Measurements from ENCODE around the gene HMCES. TPM values are rescaled to one million over a fixed set of nuclear protein-coding genes. Genes with fewer than 3 reads are reported as not detected.
"Not testable (repeated sequence)": the region's sequence is repeated elsewhere in the genome, so short reads cannot be mapped to it uniquely, and the experiment has no call there.

The HMCES gene
- total and polyA plus RNA-seq, 7 donors = 15.2 to 41.2 (median 21.6) TPM

- Histone ChIP-seq H3K4me1 (peaks cover 0 to 10% (median 4%) of the 10 kb centered on the region in 4 donors), H3K27ac (no peak overlapping the region), H3K36me3 (no peaks in the 10 kb centered on the region), H3K27me3 (no peaks in the 10 kb centered on the region), H3K9me3 (no peaks in the 10 kb centered on the region), H3K4me3 (no peak overlapping the region)
- DNase-seq = no peak
- TF ChIP-seq POLR2A (IDR thresholded peaks at IDR 0.05) (no peak), POLR2AphosphoS5 (IDR thresholded peaks at IDR 0.05) (no peak), EP300 (IDR thresholded peaks at IDR 0.05) (no peak)
- TF ChIP-seq, protein P1, sequence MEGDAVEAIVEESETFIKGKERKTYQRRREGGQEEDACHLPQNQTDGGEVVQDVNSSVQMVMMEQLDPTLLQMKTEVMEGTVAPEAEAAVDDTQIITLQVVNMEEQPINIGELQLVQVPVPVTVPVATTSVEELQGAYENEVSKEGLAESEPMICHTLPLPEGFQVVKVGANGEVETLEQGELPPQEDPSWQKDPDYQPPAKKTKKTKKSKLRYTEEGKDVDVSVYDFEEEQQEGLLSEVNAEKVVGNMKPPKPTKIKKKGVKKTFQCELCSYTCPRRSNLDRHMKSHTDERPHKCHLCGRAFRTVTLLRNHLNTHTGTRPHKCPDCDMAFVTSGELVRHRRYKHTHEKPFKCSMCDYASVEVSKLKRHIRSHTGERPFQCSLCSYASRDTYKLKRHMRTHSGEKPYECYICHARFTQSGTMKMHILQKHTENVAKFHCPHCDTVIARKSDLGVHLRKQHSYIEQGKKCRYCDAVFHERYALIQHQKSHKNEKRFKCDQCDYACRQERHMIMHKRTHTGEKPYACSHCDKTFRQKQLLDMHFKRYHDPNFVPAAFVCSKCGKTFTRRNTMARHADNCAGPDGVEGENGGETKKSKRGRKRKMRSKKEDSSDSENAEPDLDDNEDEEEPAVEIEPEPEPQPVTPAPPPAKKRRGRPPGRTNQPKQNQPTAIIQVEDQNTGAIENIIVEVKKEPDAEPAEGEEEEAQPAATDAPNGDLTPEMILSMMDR (IDR thresholded peaks at IDR 0.05) = no peak
- intact Hi-C loops (cut with DNase I) = loop anchor here (5.0 kb wide), 1 partner anchor 43 kb away; no protein-coding TSS in a partner anchor
- 51 to 60% methylated on average over 3 of the region's 3 CpGs for WGBS, 2 donors
These were observed 38.2 kb upstream of the HMCES start for GRCh38 chr3:129240436-129240835.

- H3K27ac ChIP-seq = peak overlapping the region; percentile 50 to 79 (median 62)
- H3K27me3 ChIP-seq = no peaks in the 10 kb centered on the region
- H3K9me3 ChIP-seq = no peaks in the 10 kb centered on the region
- TF ChIP-seq POLR2AphosphoS5 (IDR thresholded peaks at IDR 0.05) = no peak
- no peak for TF ChIP-seq EP300 (IDR thresholded peaks at IDR 0.05)
- no peak for TF ChIP-seq POLR2A (IDR thresholded peaks at IDR 0.05)
- TF ChIP-seq, protein P1 (IDR thresholded peaks at IDR 0.05) = no peak
- 66 to 85% methylated on average over 5 of the region's 5 CpGs for WGBS, 2 donors
- intact Hi-C loops (cut with DNase I) = loop anchor here (1.0 to 5.0 kb wide), 5 partner anchors 63 to 273 kb away; partner anchors contain the start of genes ISY1 and RAB43
- DNase-seq = no peak
- no peaks in the 10 kb centered on the region for H3K36me3 ChIP-seq
- H3K4me3 ChIP-seq = no peak overlapping the region
- peaks cover 0 to 34% (median 22%) of the 10 kb centered on the region in 4 donors for H3K4me1 ChIP-seq
These were observed 33.5 kb upstream of the HMCES start for GRCh38 chr3:129245141-129245540.

DNA sequence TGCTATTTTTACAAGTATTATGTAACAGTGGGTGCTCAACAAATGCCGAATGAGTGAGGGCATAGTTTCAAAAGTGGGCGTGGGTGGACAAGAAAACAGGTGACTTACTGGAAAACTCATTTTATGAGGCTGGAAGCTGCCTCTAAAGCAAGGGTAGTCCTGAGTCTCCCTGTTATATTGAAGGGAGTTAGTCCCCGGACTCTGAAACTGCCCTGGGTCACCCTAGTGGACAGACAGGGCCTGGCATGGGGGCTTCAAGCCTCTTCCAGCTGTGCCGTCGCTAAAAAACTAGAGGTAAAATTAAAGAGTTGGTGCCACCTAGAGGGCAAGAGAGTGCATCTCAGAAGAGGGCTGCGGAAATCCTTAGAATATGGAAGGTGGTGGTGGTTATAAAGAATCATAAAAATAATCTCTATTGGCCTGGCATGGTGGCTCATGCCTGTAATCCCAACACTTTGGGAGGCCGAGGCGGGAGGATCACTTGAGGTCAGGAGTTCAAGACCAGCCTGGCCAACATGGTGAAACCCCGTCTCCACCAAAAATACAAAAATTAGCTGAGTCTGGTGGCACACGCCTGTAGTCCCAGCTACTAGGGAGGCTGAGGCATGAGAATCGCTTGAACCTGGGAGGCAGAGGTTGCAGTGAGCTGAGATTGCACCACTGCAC lies 32.9 kb upstream of the HMCES start:
- DNase-seq = peak; percentile 93
- 16 to 26% methylated on average over 11 of the region's 11 CpGs for WGBS, 2 donors
- H3K27me3 ChIP-seq, H3K36me3 ChIP-seq, H3K9me3 ChIP-seq: not testable (repeated sequence)
- Histone ChIP-seq H3K27ac (peak overlapping the region; percentile 50 to 79 (median 62)), H3K4me1 (peaks cover 0 to 37% (median 28%) of the 10 kb centered on the region in 4 donors), H3K4me3 (peak overlapping the region in 1 of 4 donors; percentile 9)
- TF ChIP-seq, protein P1 (IDR thresholded peaks at IDR 0.05) = peak; percentile 94 to 98 (median 96)
- TF ChIP-seq POLR2AphosphoS5 (IDR thresholded peaks at IDR 0.05) = peak in 3 of 4 donors; percentile 26 to 55 (median 38)
- intact Hi-C loops (cut with DNase I) = loop anchor here (1.0 to 5.0 kb wide), 5 partner anchors 63 to 273 kb away; partner anchors contain the start of genes ISY1 and RAB43

DNA sequence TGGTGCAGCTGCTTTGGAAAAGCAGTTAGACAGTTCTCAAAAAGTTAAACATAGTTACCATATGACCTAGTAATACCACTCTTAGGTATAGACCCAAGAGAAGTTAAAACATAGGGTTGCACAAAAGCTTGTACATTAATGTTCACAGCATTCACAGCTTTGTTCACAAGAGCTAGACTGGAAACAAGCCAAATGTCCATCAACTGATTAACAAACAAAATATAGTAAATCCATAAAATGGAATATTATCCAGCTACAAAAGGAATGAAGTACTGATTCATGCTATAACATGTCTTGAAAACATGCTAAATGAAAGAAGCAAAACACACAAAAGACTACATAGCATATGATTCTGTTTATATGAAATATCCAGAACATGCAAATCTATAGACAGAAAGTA lies 32.0 kb upstream of the HMCES start:
- H3K27me3 ChIP-seq = no peaks in the 10 kb centered on the region
- peaks cover 0 to 2% (median 0%) of the 10 kb centered on the region in 4 donors for H3K36me3 ChIP-seq
- DNase-seq = no peak
- H3K4me1 ChIP-seq = peaks cover 0 to 46% (median 35%) of the 10 kb centered on the region in 4 donors
- no peaks in the 10 kb centered on the region for H3K9me3 ChIP-seq
- intact Hi-C loops (cut with DNase I) = loop anchor here (5.0 kb wide), 3 partner anchors 124 to 274 kb away; partner anchors contain the start of gene RAB43
- no peak overlapping the region for H3K27ac ChIP-seq
- H3K4me3 ChIP-seq = no peak overlapping the region
- TF ChIP-seq EP300 (IDR thresholded peaks at IDR 0.05) = no peak

DNA sequence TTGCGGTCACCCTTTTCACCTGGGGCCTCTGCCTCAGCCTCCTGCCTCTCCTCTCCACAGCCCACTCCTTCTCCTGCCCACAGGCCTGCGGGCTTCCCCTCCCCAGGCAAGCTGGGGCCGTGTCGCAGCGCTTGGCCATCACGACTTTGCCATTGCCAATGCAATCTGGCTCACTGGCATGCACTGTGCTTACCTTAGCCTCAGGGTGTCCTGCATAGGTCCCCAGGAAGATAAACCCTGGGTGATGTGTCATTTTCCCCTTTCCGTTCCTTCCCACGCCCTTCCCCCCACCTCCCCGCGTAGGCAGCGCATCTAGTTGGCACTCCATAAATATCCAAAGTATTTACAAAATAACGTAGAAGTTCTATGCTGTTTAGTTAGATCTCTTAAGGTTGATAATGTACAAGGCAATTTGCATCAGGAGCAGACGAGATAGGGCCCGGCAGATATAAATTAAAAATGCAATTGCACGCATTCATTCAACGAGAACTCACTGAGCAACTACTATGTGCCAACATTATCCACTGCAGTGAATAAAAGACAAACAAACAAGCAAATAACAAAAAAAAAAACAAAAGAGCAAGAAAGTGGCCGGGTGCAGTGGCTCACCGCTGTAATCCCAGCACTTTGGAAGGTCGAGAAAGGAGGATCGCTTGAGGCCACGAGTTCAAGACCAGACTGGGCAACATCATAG lies 30.2 kb upstream of the HMCES start:
- peak overlapping the region; percentile 83 to 87 (median 86) for H3K4me3 ChIP-seq
- peaks cover 10 to 19% (median 14%) of the 10 kb centered on the region in 4 donors for H3K36me3 ChIP-seq
- H3K27me3 ChIP-seq = no peaks in the 10 kb centered on the region
- TF ChIP-seq POLR2A (IDR thresholded peaks at IDR 0.05) (no peak), POLR2AphosphoS5 (IDR thresholded peaks at IDR 0.05) (no peak), EP300 (IDR thresholded peaks at IDR 0.05) (no peak)
- TF ChIP-seq, protein P1 (IDR thresholded peaks at IDR 0.05) = no peak
- WGBS, 2 donors = 52 to 69% methylated on average over 21 of the region's 21 CpGs
- intact Hi-C loops (cut with DNase I) = loop anchor here (5.0 kb wide), 3 partner anchors 126 to 276 kb away; partner anchors contain the start of gene RAB43
- DNase-seq = no peak
- peak overlapping the region; percentile 78 to 90 (median 84) for H3K27ac ChIP-seq
- peaks cover 0 to 49% (median 39%) of the 10 kb centered on the region in 4 donors for H3K4me1 ChIP-seq
- no peaks in the 10 kb centered on the region for H3K9me3 ChIP-seq
